D721Med (cell line): ENCODE measurements around the gene CELSR3.

Source experiments
- DNase-seq: peaks from one replicate; pipeline ENCODE4 v3.0.0; 2011; ENCODE audit warnings: low spot score; ENCODE audit not compliant: insufficient read length
- FAIRE-seq: peaks from 2 replicates; lab custom pipeline; 2011; peaks lifted over from hg19 to GRCh38; lab: Jason Lieb, UNC
- TF ChIP-seq, protein P1 (sequence below): IDR thresholded peaks from 2 replicates; pipeline ENCODE4 v1.5.1; 2012; ENCODE audit warnings: mild to moderate bottlenecking, control low read depth; ENCODE audit not compliant: insufficient read depth; ENCODE audit errors: missing control alignments

The CELSR3 gene

DNA sequence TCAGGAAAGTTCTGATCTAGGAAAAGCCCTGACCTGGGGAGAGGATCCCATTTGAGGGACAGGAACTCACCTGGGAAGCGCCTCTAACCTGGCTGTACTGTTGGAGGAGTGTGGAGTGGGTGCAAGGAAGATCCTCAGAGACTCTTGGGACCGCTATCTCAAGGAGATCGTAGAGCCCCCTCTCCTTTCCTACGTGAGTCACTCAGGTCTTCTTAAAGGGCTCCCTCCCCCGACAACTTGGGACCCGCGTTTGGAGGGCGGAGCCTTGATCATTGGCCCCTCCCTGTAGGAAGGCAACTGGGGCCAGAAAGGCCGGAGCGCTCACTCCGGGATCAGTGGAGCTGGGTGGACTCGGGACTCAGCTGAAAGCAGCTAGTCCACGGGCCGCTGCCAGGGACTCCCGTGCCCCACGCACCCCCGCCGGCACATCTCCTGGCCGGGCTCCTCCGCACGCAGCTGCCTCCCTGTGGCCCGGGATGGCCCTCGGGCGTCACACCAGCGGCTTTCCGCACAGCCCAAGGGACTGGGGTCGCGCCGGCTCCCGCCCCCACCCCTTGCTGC, 27.9 kb downstream of the CELSR3 start:
- TF ChIP-seq, protein P1, sequence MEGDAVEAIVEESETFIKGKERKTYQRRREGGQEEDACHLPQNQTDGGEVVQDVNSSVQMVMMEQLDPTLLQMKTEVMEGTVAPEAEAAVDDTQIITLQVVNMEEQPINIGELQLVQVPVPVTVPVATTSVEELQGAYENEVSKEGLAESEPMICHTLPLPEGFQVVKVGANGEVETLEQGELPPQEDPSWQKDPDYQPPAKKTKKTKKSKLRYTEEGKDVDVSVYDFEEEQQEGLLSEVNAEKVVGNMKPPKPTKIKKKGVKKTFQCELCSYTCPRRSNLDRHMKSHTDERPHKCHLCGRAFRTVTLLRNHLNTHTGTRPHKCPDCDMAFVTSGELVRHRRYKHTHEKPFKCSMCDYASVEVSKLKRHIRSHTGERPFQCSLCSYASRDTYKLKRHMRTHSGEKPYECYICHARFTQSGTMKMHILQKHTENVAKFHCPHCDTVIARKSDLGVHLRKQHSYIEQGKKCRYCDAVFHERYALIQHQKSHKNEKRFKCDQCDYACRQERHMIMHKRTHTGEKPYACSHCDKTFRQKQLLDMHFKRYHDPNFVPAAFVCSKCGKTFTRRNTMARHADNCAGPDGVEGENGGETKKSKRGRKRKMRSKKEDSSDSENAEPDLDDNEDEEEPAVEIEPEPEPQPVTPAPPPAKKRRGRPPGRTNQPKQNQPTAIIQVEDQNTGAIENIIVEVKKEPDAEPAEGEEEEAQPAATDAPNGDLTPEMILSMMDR: no peak
- DNase-seq (peak; percentile 65), FAIRE-seq (no peak)

DNA sequence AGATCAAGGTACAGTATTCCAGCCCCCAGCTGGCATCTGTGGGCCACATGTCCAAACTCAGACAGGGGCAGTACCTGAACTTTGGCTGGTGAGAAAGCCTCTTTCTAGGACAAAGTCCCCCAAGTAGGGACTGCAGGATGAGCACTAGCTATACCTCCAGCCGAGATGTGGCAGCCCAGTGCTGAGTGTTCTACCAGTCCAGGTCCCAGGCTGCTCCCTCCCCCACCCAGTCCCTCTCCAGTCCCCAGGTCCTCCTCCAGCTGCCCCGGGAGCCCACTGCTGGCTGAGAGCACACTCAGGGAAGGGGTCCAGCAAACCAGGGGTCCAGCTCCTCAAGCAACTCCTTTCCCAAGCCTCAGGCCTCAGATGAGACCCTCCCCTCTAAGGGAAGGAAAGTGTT, 28.9 kb downstream of the CELSR3 start:
- TF ChIP-seq, protein P1: no peak
- no peak for FAIRE-seq
- no peak for DNase-seq

DNA sequence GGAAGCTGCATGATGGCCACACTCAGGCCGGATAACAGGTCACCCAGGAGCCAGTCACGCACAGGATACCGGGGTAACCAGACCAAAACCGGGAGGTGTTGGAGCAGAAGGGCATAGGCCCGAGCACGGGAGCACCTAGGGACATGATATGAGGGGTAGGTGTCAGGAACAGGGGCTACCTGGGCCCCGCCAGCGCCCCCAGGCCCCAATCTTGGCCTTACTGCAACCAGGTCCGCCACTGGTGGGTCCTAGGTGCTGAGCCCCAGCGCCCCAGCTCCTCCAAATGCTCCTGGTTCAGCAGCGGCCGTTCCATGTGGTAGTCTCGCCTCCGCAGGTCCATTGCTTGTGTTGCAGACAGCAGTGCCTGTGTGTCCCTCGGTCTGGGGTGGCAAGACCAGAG, 29.4 kb downstream of the CELSR3 start:
- FAIRE-seq (no peak), DNase-seq (no peak)
- TF ChIP-seq, protein P1: no peak

- DNase-seq: no peak
- no peak for FAIRE-seq
- TF ChIP-seq, protein P1: no peak
These were observed 30.9 kb downstream of the CELSR3 start for GRCh38 chr3:48631516-48632448.

GRCh38 chr3:48630833-48631232, 31.9 kb downstream of the CELSR3 start:
- DNase-seq (no peak), FAIRE-seq (no peak)
- TF ChIP-seq, protein P1: no peak

- DNase-seq (no peak), FAIRE-seq (no peak)
- TF ChIP-seq, protein P1: no peak
These were observed 32.3 kb downstream of the CELSR3 start for GRCh38 chr3:48630407-48630806.

- FAIRE-seq (no peak), DNase-seq (no peak)
- TF ChIP-seq, protein P1: no peak
These were observed 32.8 kb downstream of the CELSR3 start for GRCh38 chr3:48629894-48630293.
